CD1c-positive myeloid dendritic cell (primary cell): Measurements from ENCODE around the gene ULBP1.
"Not testable (repeated sequence)": the region's sequence is repeated elsewhere in the genome, so short reads cannot be mapped to it uniquely, and the experiment has no call there.

Source experiments
- DNase-seq: peaks from one replicate; pipeline ENCODE4 v3.0.0-alpha.2; 2016; ENCODE audit errors: extremely low spot score

The ULBP1 gene

GRCh38 chr6:149963462-149964307, at the start of gene ULBP1:
TSS of gene ULBP1 (plus strand) at chr6:149963943. CDS start at chr6:149964050, 107 bp downstream.
- peak; percentile 89 for DNase-seq

DNA sequence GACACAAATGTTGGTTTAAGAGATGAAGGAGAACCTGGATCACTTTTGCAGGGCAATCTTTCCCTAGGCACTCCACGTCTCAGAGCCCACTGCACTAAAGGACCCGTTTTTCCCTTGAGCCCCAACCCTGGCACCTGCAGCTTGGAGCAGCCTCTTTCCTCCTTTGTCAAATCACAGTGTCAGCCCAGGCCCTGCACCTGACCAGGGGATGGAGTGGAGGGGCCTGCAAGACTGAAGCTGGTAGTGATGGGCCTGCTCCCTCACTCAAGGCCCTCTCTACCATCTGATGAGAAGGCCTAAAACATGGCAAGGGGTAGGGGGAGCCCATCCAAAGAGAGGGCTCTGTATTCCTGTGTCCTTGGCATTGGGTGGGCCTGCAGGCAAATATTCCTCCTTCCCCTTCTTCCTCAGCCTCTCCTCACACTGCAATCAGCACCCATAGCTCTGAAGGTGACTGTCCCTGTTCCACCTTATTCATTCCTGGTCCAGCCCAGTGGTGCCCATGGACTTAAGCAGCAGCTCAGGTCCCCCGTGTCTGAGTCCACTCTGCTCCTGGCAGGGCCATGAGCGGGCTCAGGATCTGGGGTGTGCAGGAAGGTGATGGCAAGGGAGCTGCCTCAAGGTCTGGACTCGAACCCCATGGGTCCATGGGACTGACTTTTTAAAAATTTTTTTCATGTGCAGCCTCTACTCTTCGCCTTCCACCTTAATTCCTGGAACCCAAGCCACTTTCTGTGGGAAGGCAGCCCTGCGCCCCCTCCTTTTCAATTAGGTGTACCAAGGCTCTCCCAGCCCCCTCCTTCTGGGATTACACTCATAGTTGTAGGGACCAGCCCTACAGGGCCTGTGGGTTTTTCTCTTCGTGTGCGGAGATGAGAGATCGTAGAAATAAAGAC, 47.5 kb upstream of the ULBP1 start:
- no peak for DNase-seq

GRCh38 chr6:149917679-149918078, 46.1 kb upstream of the ULBP1 start:
- no peak for DNase-seq

DNA sequence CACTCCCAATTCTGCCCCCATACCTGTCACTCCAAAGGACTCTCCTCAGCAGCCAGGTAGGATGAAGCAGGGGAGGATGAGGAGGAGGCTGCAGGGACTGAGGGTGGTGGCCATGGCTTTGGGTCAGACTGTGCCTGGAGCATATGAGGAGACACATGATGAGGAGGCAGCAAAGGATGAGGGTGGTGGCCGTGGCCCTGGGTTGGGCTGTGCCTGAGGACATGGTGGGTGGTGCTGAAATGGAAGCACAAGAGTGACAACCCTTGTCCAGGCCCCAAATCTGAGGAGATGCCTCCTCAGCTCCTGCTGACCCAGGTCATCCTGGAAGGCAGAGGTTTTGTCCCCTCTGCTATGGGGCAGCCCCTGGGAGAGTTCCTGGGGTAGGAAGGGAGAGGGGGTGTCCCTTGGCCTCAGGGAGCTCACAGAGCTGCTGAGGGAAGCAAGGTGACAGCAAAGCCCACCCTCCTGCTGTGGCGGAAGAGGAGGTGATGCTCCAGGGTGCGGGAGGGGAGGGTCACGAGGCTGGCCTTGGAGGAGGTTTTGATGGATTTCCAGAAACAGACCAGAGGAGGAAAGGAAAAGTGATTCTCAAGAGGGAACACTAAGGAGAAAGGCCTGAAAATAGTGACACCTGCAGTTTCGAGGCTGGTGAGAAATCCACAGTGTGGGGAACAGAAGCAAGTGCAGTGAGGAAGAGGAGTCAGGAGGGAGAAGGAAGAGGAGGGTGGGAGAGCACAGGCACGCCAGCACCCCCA, 45.4 kb upstream of the ULBP1 start:
- no peak for DNase-seq

DNA sequence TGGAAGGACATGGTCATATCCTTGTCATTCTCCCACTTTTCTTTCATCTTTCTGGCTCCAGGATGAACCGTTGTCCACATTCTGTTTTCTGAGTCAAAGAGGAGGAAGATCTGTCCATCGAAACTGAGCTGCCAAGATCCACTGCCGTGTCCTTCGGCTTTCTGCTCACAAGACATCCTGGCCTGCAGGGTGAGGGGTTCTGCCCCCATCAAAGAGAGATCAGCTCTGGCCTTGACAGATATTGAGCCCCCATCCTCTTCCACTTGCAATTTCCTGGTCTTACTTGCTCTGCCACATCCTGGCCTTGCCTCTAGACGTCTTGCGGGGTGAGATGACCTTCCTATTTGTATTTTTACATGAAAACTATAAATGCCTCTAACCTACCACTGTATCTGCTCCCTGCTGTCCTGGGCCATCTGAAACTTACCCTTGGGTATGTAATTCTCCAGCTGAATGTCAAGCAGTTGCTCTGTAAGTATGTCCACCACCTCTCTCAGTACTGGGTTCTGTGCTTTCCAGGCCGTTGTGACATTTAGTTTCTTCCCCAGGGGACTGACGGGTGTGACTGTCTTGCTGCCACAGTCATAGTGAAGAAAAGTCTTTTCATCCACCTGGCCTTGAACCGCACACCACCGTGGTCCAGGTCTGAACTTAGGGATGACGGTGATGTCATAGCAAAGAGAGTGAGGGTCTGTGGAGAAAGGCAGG, 44.5 kb upstream of the ULBP1 start:
- DNase-seq: not testable (repeated sequence)

GRCh38 chr6:149919834-149920225, 43.9 kb upstream of the ULBP1 start:
- no peak for DNase-seq

DNA sequence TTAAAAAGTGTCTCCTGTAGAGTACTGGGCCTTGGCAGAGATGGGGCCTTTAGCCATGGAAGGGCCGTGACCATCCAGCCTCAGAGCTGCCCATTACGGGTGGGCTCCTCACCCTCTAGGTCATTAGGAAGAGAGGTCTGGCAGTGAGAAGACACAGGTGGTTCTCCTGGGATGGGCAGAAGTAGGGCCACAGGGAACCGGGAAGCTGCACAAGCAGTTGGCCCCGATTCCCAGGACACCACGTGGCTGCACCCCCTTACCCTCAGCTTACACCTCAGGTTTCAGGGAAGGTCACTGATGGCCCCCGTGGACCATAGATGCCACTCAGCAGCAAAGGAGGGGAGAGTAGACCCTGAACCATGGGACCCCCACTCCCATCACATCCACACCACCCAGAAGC, 42.4 kb upstream of the ULBP1 start:
- DNase-seq: no peak

DNA sequence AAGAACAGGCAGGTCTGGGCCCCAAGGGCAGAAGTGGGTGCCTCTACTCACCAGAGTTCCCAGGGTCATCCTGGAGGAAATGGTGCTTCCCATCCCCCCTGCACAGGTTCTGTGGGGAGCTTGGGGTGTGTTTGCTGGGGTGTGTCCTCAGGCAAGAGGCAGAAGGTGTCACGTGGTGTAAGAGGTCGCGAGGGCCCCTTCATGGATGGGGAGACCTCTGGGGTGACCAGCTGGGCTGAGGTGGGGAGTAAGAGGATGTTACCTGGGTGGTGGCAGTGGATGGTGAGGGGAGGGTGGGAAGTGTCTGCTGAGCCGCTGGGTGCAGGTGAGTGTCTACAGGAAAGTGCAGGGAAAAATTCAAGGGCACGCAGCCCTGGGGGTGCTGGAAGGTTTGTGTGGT, 41.7 kb upstream of the ULBP1 start:
- not testable (repeated sequence) for DNase-seq

- peak; percentile 80 for DNase-seq
Observed at GRCh38 chr6:149922642-149923326, 41.0 kb upstream of the ULBP1 start, which contains the start of gene RAET1G. TSS of gene RAET1G (minus strand) at chr6:149923121. CDS start at chr6:149923010, 111 bp downstream.

- no peak for DNase-seq
Observed at GRCh38 chr6:149923327-149923986, 40.3 kb upstream of the ULBP1 start.

DNA sequence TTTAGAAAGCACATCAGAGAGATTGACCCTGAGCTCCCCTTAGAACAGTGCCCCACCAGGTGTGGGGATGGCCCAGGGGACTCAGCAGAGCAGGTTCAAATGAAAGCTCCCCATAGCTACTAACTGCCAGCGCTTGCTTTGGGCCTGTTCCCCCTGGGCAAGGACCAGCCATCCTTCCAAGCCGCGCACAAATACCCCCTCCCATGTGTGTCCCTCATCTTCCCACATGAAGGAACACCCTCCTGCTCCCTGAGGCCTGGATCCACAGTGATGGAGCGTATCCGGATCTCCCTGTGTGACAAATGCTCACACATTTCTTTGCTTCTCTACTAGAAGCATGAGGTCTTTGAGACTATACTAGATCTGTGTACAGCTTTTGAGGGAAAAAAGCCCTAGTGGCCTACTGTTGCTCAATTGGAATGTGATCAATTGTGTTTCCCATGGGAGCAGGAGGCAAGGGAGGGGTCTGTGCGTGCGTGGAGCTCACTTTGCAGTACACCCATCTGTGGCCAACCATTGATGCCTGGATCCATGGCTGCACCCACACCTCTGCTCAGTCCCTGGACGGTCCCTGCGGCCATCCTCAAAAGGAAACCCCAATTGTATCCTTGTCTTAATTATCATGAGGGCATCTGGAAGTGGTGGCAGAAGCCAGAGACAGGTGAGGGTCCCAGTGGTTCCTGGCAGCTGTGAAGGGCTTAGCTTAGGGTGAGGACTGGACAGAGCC, 39.4 kb upstream of the ULBP1 start:
- DNase-seq: no peak

DNA sequence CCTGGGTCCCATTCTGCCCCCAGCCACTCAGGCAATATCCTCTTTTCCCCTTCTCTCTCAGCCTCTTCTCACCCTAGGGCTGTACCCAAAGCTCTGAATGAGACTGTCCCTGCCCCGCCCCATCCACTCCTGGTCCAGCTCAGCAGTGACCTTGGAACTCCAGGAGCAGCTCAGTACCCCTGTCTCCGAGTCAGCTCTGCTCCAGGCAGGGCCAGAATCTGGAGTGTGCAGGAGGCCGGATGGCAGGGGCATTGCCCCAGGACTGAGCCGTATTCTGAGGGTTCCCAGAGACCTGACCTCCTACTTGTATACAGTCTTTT, 38.9 kb upstream of the ULBP1 start:
- no peak for DNase-seq

DNA sequence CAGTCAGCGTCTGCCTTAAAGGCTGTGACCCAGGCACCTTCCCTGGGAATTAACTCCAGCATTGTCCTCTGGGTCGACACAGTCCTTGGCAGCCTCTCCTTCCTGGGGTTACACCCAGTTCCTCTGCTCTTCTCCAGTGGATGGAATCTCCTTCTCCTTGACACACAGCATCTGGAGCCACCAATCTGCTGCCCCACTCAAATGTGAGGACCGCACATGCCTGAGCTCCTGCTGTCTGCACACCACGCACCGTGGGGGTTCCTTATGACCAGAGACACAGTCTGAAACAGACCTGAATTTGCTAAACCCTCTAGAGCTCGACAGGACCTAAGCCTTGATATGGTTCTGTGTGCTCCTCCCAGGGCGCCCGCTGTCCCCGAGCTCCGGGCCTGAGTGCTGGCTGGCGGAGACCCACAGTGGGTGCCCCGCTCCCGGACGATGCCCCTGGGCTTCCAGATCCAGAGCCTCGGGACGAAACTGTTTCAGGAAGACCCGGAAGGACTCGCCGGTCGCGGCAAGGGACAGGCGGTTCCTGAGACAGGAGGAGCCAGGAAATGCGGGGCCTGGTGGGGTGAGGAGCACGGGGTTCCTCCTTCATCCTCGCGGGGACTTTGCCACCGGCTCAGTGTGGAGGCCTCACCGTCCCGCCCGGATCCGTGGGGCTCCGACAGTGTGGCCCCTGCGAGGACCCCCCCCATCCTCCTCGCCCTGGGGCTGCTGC, 38.3 kb upstream of the ULBP1 start:
- DNase-seq: no peak

DNA sequence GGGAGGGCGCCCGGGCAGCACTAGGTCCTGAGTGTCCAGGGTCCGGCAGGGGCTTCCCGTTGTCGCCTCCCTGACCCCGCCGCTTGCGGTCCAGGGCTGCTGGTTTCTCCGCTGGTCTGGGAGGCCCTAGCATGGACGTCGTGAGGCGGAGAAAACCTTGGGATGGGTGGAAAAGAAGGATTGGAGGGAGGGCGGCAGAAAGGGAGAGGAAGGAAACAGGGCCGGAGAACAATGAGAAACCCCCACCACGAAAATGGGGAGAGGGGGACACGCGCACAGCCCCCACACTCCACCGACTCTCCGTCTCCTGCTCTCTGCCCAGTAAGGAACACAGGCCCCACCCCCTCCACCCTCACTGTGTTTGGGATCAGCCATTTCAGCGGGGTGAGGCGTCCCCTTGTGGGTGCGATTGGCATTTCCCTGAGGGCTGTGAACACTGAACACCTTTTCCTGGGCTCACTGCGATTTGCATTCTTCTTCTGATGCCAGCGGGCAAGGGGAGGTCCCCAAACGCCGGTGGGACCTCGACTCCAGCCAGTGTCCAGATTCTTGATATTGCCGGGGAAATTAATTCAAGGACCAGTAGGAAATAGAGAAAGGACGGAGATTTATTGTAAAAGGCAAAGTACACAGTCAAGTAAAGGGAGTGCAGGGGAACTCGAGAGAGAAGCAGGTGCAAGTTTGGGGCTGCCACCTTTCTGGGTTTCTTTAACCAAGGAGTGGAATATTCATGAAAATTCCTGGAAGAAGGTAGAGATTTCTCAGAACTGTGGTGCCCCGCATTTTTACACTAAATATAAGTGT, 37.6 kb upstream of the ULBP1 start:
- DNase-seq: peak; percentile 80

DNA sequence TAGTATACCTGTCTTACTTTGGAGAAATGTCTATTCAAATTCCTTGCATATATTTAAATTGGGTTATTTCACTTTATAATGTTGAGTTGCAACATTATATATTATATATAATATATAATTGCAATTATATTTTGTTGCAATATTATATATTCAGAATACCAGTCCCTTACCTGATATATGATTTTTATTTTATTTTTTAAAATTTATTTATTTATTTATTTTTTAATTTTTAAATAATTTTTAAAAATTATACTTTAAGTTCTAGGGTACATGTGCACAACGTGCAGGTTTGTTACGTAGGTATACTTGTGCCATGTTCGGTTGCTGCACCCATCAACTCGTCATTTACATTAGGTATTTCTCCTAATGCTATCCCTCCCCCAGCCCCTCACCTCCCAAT, 36.7 kb upstream of the ULBP1 start:
- DNase-seq: not testable (repeated sequence)

- DNase-seq: no peak
Observed at GRCh38 chr6:149929422-149929821, 34.3 kb upstream of the ULBP1 start.

GRCh38 chr6:149931501-149931900, 32.2 kb upstream of the ULBP1 start:
- no peak for DNase-seq

- DNase-seq: no peak
Observed at GRCh38 chr6:149933036-149933435, 30.7 kb upstream of the ULBP1 start.
